SK-N-MC (cell line): ENCODE data around the gene ANXA6.

Source experiments
- EZH2 ChIP-seq: fragments of 200-600 bp; sonication (generic); IDR thresholded peaks from one replicate; pipeline ENCODE4 v1.6.1; 2017; ENCODE audit warnings: antibody characterized with exemption
- FOXP2 ChIP-seq: optimal IDR thresholded peaks from 2 replicates; pipeline ENCODE3; 2011; ENCODE audit warnings: mild to moderate bottlenecking, moderate library complexity; ENCODE audit not compliant: insufficient read depth; ENCODE audit errors: extremely low read length, control extremely low read depth
- POLR2AphosphoS5 ChIP-seq: IDR thresholded peaks from 2 replicates; pipeline ENCODE4 v1.6.1; 2012; ENCODE audit warnings: mild to moderate bottlenecking, low read depth, low read length, borderline replicate concordance

GRCh38 chr5:151098768-151099121 lies 58.8 kb downstream of the ANXA6 start:
- TF ChIP-seq POLR2AphosphoS5 (no peak), EZH2 (no peak), FOXP2 (no peak)
